ENCODE measurements around the gene TSPAN3. TPM values are rescaled to one million over a fixed set of nuclear protein-coding genes. Genes with fewer than 3 reads are reported as not detected.

TSPAN3 gene
- total and polyA plus RNA-seq, 12 donors: 52.2 to 159 (median 98.7) TPM

DNA sequence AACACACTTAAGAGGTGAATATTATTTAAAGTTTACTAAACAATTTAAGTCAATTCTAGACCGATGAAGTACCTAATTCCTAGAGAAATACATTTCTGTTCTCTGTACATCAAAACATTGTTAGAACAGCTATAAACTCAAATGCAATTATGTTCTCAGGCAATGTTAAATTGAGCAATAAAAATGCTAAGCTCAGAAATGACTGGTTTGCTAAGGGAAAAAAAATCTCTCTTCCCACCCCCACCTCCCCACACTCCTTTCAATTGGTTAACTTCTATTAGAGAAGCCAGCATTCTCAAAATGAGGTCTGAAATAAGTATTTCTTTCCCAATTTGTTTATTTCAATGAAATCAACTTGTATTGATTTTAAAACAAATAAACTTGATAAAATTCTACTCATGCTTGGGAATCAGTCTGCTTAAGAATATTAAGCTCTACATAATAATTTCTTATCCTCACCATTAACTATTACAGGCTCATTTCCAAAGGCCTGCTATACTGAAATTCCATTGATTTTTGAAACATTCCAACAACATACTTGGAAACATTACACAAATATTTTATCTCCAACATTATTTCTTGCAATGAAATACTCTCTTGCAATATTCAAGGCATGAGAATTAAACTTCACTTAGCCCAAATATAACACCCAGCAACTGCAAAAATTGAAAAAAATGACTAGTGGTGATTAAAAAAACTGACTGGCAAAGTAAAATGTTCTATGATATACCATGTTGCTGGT, 22.6 kb downstream of the TSPAN3 start:
- no peak for TF ChIP-seq CTCF (IDR thresholded peaks at IDR 0.05)
- no peaks in the 10 kb centered on the region for H3K27me3 ChIP-seq
- 91 to 96% methylated on average over 1 of the region's 1 CpG for WGBS, 2 donors
- ATAC-seq (no peak), DNase-seq (no peak)
- peaks cover 0 to 19% (median 14%) of the 10 kb centered on the region in 9 donors for H3K4me1 ChIP-seq
- H3K4me3 ChIP-seq: no peak overlapping the region
- H3K9me3 ChIP-seq: no peaks in the 10 kb centered on the region
- intact Hi-C loops (cut with DNase I): loop anchor here in 1 of 10 donors (1.0 kb wide), 1 partner anchor 13 kb away; no protein-coding TSS in a partner anchor
- H3K36me3 ChIP-seq: peaks cover 0 to 88% (median 16%) of the 10 kb centered on the region in 9 donors
- no peak overlapping the region for H3K27ac ChIP-seq

DNA sequence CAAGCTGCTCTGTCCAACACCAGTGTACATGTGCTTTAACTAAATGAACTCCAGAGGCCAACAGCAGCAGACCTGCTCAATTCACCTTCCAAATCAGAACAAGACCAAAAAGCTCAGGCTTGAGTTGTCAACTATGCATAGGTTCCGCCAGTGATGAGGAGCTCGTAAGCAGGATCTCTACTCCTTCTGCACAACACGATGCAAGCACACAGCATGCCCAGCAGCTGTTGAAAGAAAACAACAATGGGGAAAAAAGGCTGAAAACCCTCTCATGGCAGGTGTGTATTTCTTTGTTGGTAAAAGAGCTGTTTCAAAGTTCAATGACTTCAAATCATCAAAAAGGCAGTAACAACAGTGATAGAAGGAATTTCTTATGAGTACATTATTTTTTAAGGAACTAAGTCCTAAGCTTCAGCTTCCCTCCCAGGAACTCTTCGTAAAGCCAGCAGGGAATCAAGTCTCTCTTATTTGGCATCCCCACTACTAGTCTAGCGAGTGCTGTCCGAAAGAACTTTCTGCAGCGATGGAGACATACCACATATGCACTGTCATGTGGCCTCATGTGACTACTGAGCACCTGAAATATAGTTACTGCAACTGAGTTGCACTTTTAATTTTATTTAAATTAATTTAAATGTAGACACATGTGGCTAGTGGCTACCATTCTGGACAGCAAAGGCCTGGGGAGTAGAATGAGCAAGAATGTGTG, 24.1 kb downstream of the TSPAN3 start:
- no peak overlapping the region for H3K27ac ChIP-seq
- 83 to 94% methylated on average over 7 of the region's 7 CpGs for WGBS, 2 donors
- ATAC-seq (no peak), DNase-seq (no peak)
- TF ChIP-seq CTCF (IDR thresholded peaks at IDR 0.05): no peak
- H3K4me3 ChIP-seq: no peak overlapping the region
- intact Hi-C loops (cut with DNase I): no loop called here
- peaks cover 0 to 19% (median 14%) of the 10 kb centered on the region in 9 donors for H3K4me1 ChIP-seq
- peaks cover 0 to 90% (median 9%) of the 10 kb centered on the region in 9 donors for H3K36me3 ChIP-seq
- no peaks in the 10 kb centered on the region for H3K27me3 ChIP-seq
- peaks cover 0 to 10% (median 0%) of the 10 kb centered on the region in 11 donors for H3K9me3 ChIP-seq

DNA sequence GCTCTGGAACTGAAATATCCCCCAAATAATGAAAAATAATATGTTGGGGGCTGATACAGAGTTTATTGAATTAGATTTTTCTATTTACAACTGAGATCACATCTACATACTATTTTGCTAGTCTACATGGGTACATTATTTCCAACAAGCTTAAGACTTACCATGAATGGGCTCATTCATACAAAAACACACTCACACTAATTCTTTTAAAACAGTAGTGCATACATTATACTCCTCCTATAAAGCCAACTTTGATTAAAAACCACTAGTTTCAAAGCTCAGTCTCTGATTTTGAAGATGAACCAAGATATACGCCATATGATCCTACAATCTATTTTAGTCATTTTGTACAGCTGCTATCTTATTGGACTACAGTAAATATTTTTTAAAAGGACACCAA, 24.9 kb downstream of the TSPAN3 start:
- H3K27me3 ChIP-seq: no peaks in the 10 kb centered on the region
- intact Hi-C loops (cut with DNase I): no loop called here
- DNase-seq (no peak), ATAC-seq (no peak)
- no peak overlapping the region for H3K27ac ChIP-seq
- no peak for TF ChIP-seq CTCF (IDR thresholded peaks at IDR 0.05)
- H3K4me3 ChIP-seq: no peak overlapping the region
- 82 to 97% methylated on average over 1 of the region's 1 CpG for WGBS, 2 donors
- peaks cover 0 to 15% (median 0%) of the 10 kb centered on the region in 11 donors for H3K9me3 ChIP-seq
- H3K36me3 ChIP-seq: peaks cover 0 to 81% (median 5%) of the 10 kb centered on the region in 9 donors
- H3K4me1 ChIP-seq: peaks cover 0 to 19% (median 14%) of the 10 kb centered on the region in 9 donors

DNA sequence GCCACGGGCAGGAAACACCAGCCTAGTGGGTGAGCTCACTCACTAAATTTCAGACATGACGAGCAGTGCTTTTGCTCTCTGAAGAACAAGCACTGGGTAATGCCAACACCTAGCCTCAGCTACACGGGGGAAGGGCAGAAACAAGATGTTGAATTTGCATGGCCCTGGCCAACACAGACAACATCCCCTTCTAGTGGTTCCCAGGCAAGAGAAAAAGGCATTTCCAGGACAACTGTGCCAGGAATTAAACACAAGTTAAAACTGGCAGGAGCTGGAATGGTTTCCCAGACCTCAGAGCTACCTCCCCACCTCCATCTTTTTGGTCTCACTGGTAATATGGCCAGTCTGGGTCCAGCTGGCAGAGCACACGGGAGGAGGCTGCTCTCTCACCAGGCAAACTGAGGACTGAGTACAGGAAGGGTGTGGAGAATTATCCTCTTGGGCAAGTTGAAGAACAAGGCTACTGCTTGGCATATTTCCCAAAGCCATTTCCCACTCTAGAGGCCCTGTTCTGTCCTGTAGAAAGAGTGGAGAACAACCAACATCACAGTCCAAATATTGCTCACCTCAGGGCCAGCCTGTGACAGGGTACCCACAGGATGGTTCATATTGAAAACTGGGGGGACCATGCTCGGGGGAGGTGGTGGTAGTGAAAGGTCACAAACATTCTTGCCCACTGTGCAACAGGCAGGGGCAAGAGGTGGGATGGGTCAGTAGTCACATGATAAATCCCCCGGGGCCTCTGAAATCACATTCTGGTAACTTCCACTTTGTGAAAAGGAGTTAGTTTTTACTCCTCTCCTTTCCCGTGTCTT, 26.5 kb downstream of the TSPAN3 start:
- ATAC-seq: peak; percentile 16 to 92 (median 82)
- H3K9me3 ChIP-seq: peaks cover 0 to 31% (median 0%) of the 10 kb centered on the region in 11 donors
- peak overlapping the region in 6 of 10 donors; percentile 0 to 57 (median 46) for H3K27ac ChIP-seq
- intact Hi-C loops (cut with DNase I): no loop called here
- H3K36me3 ChIP-seq: peaks cover 0 to 77% (median 5%) of the 10 kb centered on the region in 9 donors
- H3K27me3 ChIP-seq: no peaks in the 10 kb centered on the region
- DNase-seq: peak in 1 of 2 donors; percentile 46
- no peak overlapping the region for H3K4me3 ChIP-seq
- peaks cover 0 to 28% (median 18%) of the 10 kb centered on the region in 9 donors for H3K4me1 ChIP-seq
- TF ChIP-seq CTCF (IDR thresholded peaks at IDR 0.05): peak in 1 of 9 donors; percentile 8
- 73 to 74% methylated on average over 7 of the region's 7 CpGs for WGBS, 2 donors

Measured in heart right ventricle (tissue), 16 donors.